Gastroesophageal sphincter (tissue), 4 donors: ENCODE data around the gene MTUS2. TPM values are rescaled to one million over a fixed set of nuclear protein-coding genes. Genes with fewer than 3 reads are reported as not detected.

Source experiments
- ATAC-seq: fragments of 150-250 bp; one replicate; pipeline ENCODE4 v1.9.1; 2016; ENCODE audit warnings: mild to moderate bottlenecking, moderate library complexity
- H3K27ac ChIP-seq, 4 donors: fragments of 200-600 bp; sonication (generic) in 3 of 4; 1 replicate in 3 of 4; 2 replicates in 1 of 4; pipeline ENCODE4 v1.5.1; 2016 to 2019
- H3K27me3 ChIP-seq: fragments of 200-600 bp; sonication (generic); one replicate; pipeline ENCODE4 v1.5.1; 2019
- H3K36me3 ChIP-seq, 2 donors: fragments of 200-600 bp; sonication (generic); one replicate each; pipeline ENCODE4 v1.5.1; 2019; ENCODE audit warnings: control low read depth in 1 of 2
- H3K4me1 ChIP-seq, 3 donors: fragments of 200-600 bp; sonication (generic); 1 replicate in 2 of 3; 2 replicates in 1 of 3; pipeline ENCODE4 v1.5.1; 2016 to 2019; ENCODE audit warnings: control low read depth in 2 of 3
- H3K4me3 ChIP-seq, 2 donors: fragments of 200-600 bp; sonication (generic); one replicate each; pipeline ENCODE4 v1.5.1; 2019; ENCODE audit warnings: mild to moderate bottlenecking in 1 of 2, moderate library complexity in 1 of 2
- H3K9me3 ChIP-seq, 3 donors: fragments of 200-600 bp; sonication (generic); one replicate each; pipeline ENCODE4 v1.5.1; 2017 to 2019; ENCODE audit warnings: control low read depth in 2 of 3
- EP300 ChIP-seq: sonication (generic); formaldehyde crosslinking; IDR thresholded peaks from one replicate; pipeline ENCODE4 v1.6.1; 2017; ENCODE audit warnings: antibody characterized with exemption, mild to moderate bottlenecking
- POLR2A ChIP-seq, 2 donors: fragments of 450-650 bp; IDR thresholded peaks; one replicate each; pipeline ENCODE4 v1.6.1; 2017; ENCODE audit warnings: antibody characterized with exemption in 2 of 2, mild to moderate bottlenecking in 2 of 2, moderate library complexity in 1 of 2
- POLR2AphosphoS5 ChIP-seq: sonication (generic); formaldehyde crosslinking; IDR thresholded peaks from one replicate; pipeline ENCODE4 v1.6.1; 2017; ENCODE audit warnings: antibody characterized with exemption
- WGBS, 2 donors: methylation state at CpG; one replicate each; pipeline ENCODE4 v1.1.5; 2018; ENCODE audit warnings: low coverage in 1 of 2; 5-methylcytosine and 5-hydroxymethylcytosine counted together
- total RNA-seq, 4 donors: library from RNA; depleted of rRNA; stranded (reverse); fragments of >200 nt; gene quantifications; one replicate each; pipeline ENCODE4 v1.1.0, GENCODE V29; 2016
- TF ChIP-seq, protein P1 (sequence below), 4 experiments: fragments of 200-600 bp in 2 of 4; fragments of 450-650 bp in 2 of 4; sonication (generic) in 1 of 4; IDR thresholded peaks; one replicate each; pipeline ENCODE4 v1.5.1; 2017 to 2019; ENCODE audit warnings: antibody characterized with exemption in 4 of 4, mild to moderate bottlenecking in 2 of 4, moderate library complexity in 2 of 4

Gene MTUS2
- total RNA-seq, 4 donors from 2014 or later = 0.67 to 36.7 (median 18.4) TPM

DNA sequence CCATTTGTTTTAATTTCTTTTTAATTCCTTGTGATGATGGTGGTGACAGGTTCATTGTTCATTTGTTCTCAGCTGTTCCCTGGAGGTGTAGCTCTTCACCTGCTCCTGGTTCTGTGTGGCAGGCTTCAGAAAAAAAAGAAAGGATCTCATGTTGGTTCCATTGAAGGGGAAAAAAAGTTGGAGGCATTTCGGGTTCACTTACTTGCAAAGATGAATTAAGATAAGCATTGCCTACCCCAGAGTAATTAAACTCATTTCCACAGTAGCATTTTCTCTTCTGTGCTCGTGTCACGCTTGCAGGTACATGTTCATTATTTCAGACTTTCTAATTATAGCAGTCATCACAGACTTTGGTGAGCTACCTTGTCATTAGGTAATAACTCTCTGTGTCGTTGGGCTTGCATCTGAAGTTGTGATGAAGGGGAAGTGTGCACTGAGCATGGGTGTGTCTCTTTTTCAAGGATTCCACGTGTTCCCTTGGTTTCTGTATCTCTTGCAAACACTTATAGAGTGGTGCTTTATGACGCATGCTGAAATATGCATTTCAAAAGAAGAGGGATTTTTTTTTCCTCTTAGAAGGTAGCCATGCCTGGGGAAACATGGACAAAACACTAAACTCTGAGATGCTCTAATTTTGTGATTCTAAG, 69.1 kb downstream of the MTUS2 start:
- Histone ChIP-seq H3K4me3 (no peak overlapping the region), H3K4me1 (no peaks in the 10 kb centered on the region), H3K9me3 (no peaks in the 10 kb centered on the region), H3K36me3 (no peaks in the 10 kb centered on the region), H3K27me3 (no peaks in the 10 kb centered on the region), H3K27ac (no peak overlapping the region)
- no peak for ATAC-seq
- 80 to 82% methylated on average over 5 to 6 of the region's 6 CpGs for WGBS, 2 donors
- TF ChIP-seq POLR2A (IDR thresholded peaks at IDR 0.05) (no peak), POLR2AphosphoS5 (no peak), EP300 (no peak)
- TF ChIP-seq, protein P1, sequence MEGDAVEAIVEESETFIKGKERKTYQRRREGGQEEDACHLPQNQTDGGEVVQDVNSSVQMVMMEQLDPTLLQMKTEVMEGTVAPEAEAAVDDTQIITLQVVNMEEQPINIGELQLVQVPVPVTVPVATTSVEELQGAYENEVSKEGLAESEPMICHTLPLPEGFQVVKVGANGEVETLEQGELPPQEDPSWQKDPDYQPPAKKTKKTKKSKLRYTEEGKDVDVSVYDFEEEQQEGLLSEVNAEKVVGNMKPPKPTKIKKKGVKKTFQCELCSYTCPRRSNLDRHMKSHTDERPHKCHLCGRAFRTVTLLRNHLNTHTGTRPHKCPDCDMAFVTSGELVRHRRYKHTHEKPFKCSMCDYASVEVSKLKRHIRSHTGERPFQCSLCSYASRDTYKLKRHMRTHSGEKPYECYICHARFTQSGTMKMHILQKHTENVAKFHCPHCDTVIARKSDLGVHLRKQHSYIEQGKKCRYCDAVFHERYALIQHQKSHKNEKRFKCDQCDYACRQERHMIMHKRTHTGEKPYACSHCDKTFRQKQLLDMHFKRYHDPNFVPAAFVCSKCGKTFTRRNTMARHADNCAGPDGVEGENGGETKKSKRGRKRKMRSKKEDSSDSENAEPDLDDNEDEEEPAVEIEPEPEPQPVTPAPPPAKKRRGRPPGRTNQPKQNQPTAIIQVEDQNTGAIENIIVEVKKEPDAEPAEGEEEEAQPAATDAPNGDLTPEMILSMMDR (IDR thresholded peaks at IDR 0.05) = no peak

DNA sequence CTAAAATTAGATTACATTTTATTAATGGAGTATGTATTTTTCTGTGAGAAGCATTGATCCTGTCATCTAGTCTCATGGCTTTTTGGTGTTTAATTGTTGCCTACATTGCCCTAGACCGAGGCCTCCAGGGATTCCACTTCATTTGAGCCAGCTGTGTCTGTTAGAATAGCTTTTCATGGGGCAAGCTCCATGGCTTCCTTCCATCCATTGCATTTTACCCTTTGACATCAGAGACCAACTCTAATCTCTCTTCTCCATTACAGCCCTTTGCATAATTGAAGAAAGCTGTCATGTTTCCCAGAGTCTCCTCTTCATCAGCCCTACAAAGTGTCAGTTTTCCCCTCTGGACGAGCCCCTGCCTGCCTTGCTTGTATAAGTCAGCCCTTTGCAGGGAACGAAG, 70.6 kb downstream of the MTUS2 start:
- Histone ChIP-seq H3K27ac (no peak overlapping the region), H3K36me3 (no peaks in the 10 kb centered on the region), H3K27me3 (no peaks in the 10 kb centered on the region), H3K4me1 (no peaks in the 10 kb centered on the region), H3K9me3 (no peaks in the 10 kb centered on the region), H3K4me3 (no peak overlapping the region)
- 46 to 100% methylated on average over 1 of the region's 3 CpGs for WGBS, 2 donors
- no peak for TF ChIP-seq POLR2A (IDR thresholded peaks at IDR 0.05)
- no peak for TF ChIP-seq EP300
- TF ChIP-seq, protein P1 (IDR thresholded peaks at IDR 0.05) = no peak
- TF ChIP-seq POLR2AphosphoS5 = no peak
- ATAC-seq = no peak

DNA sequence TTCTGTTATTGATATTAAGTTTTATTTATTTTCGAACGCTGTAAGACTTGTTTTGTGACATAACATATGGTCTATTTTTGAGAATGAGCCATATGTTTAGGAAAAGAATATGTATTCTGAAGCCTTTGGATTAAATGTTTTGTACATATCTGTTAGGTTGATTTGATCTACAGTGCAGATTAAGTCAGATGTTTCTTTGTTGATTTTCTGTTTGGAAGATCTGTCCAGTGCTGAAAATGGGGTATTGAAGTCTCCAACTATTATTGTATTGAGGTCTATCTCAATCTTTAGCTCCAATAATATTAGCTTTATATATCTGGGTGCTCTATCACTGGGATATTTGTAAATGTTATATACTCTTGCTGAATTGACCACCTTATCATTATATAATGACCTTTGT, 97.9 kb downstream of the MTUS2 start:
- 82 to 89% methylated on average over 2 of the region's 2 CpGs for WGBS, 2 donors
- Histone ChIP-seq H3K36me3 (no peaks in the 10 kb centered on the region), H3K27ac (no peak overlapping the region), H3K4me1 (no peaks in the 10 kb centered on the region), H3K9me3 (peaks cover 0 to 46% (median 0%) of the 10 kb centered on the region in 3 donors), H3K4me3 (no peak overlapping the region), H3K27me3 (no peaks in the 10 kb centered on the region)
- TF ChIP-seq POLR2AphosphoS5 = no peak
- TF ChIP-seq, protein P1 (IDR thresholded peaks at IDR 0.05) = no peak
- TF ChIP-seq EP300 = no peak
- TF ChIP-seq POLR2A (IDR thresholded peaks at IDR 0.05) = no peak
- ATAC-seq = no peak

DNA sequence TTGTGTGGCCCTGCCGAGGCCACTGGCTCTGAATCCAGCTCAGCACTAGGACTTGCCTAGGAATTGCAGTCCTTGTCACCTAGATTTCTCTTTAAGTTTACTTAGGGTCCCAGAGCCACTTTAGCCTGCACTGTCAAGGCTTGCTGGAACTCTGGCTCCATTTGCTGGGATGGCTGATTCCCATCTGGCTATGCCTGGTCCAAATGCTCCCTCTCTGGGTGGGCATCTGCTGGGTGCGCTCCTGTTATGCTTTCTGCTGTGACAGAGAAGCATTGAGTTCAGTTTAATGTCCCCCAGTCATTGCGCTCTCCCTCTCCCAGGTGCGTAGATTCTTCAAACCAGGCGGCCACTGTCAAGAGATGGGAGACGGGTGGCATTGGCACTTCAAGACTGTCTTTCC, 102.2 kb downstream of the MTUS2 start:
- Histone ChIP-seq H3K36me3 (no peaks in the 10 kb centered on the region), H3K4me1 (no peaks in the 10 kb centered on the region), H3K9me3 (peaks cover 0 to 22% (median 0%) of the 10 kb centered on the region in 3 donors), H3K4me3 (no peak overlapping the region), H3K27ac (no peak overlapping the region), H3K27me3 (no peaks in the 10 kb centered on the region)
- ATAC-seq = no peak
- TF ChIP-seq POLR2A (IDR thresholded peaks at IDR 0.05) = no peak
- no peak for TF ChIP-seq POLR2AphosphoS5
- TF ChIP-seq, protein P1 (IDR thresholded peaks at IDR 0.05) = no peak
- no peak for TF ChIP-seq EP300
- 46 to 50% methylated on average over 4 of the region's 6 CpGs for WGBS, 2 donors

DNA sequence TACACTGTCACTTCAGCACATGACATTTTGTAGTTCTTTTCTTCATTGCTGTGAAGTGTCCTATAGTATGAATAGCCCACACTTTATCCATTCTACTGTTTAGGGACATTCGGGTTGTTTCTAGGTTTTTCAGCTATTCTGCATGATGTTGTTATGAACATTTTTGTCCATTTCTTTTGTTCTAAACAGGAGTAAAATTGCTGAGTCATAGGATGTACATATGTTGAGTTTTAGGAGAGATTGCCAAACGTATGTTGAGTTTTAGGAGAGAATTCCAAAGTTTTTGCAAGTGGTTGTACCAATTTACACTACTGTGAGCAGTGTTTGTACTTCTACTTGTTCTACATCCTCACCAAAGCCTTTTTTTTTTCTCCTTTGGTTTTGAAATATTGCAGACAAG, 115.0 kb downstream of the MTUS2 start:
- H3K9me3 ChIP-seq = no peaks in the 10 kb centered on the region
- H3K4me3 ChIP-seq = no peak overlapping the region
- ATAC-seq = no peak
- WGBS, 2 donors = 70 to 89% methylated on average over 2 of the region's 2 CpGs
- H3K4me1 ChIP-seq = no peaks in the 10 kb centered on the region
- H3K27ac ChIP-seq = no peak overlapping the region
- no peaks in the 10 kb centered on the region for H3K36me3 ChIP-seq
- no peaks in the 10 kb centered on the region for H3K27me3 ChIP-seq
- TF ChIP-seq EP300 = no peak
- TF ChIP-seq POLR2AphosphoS5 = no peak
- TF ChIP-seq POLR2A (IDR thresholded peaks at IDR 0.05) = no peak
- TF ChIP-seq, protein P1 (IDR thresholded peaks at IDR 0.05) = no peak
